ENCODE data around the gene VIPR2.
A peak's percentile ranks its signal among the peaks of the same experiment; 100 is the strongest.

The VIPR2 gene

DNA sequence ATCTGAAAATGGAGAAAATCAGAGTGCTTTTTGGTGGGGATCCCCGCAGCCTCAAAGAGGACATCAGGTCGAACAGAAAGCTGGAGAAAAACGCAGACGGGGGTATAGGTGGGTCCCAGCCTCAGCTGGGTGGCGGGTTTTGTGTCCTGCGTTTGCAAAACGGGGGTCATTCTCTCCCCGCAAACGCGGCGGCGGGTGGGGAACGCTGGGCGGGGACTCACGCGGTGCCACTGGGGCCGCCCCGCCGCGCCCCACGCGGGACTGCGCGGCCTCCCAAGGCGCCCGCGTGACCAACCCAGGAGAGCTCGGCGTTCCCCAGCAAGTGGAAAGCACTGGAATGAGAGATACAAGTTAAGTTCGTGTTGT, 806 bp upstream of the VIPR2 start:
- no peak for TF ChIP-seq EZH2 (IDR thresholded peaks at IDR 0.05; ENCODE audit: borderline replicate concordance, low read depth, low read length, severe bottlenecking)
- TF ChIP-seq, protein P1, sequence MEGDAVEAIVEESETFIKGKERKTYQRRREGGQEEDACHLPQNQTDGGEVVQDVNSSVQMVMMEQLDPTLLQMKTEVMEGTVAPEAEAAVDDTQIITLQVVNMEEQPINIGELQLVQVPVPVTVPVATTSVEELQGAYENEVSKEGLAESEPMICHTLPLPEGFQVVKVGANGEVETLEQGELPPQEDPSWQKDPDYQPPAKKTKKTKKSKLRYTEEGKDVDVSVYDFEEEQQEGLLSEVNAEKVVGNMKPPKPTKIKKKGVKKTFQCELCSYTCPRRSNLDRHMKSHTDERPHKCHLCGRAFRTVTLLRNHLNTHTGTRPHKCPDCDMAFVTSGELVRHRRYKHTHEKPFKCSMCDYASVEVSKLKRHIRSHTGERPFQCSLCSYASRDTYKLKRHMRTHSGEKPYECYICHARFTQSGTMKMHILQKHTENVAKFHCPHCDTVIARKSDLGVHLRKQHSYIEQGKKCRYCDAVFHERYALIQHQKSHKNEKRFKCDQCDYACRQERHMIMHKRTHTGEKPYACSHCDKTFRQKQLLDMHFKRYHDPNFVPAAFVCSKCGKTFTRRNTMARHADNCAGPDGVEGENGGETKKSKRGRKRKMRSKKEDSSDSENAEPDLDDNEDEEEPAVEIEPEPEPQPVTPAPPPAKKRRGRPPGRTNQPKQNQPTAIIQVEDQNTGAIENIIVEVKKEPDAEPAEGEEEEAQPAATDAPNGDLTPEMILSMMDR (IDR thresholded peaks at IDR 0.05; ENCODE audit: borderline replicate concordance, extremely low read depth, low read length, poor library complexity, severe bottlenecking), result no peak
- Histone ChIP-seq H2AFZ (ENCODE audit: low read depth, low read length) (peak overlapping the region; percentile 74; the same call in 1 of the 2 replicates), H3K79me2 (ENCODE audit: insufficient read depth, low read length) (peaks cover 40% of the 10 kb centered on the region), H3K4me1 (ENCODE audit: insufficient read depth, low read length) (peaks cover 35% of the 10 kb centered on the region), H3K9me3 (ENCODE audit: insufficient read depth, low read length, severe bottlenecking) (no peaks in the 10 kb centered on the region), H3K27ac (ENCODE audit: low read length) (no peak overlapping the region), H3K9ac (ENCODE audit: low read depth, low read length) (peak overlapping the region; percentile 43; the same call in 1 of the 2 replicates), H3K4me3 (ENCODE audit: low read depth in 1 of 2, low read length in 2 of 2) (peak overlapping the region in 1 of 2 experiments; percentile 42; a peak in 2 of 4 replicates), H3K36me3 (ENCODE audit: insufficient read depth, low read length) (peaks cover 24% of the 10 kb centered on the region), H3K4me2 (ENCODE audit: insufficient read depth, low read length) (peak overlapping the region; percentile 76; the same call in 1 of the 2 replicates), H4K20me1 (ENCODE audit: insufficient read depth, low read length) (peaks cover 4% of the 10 kb centered on the region; the same call in 1 of the 2 replicates), H3K27me3 (ENCODE audit: insufficient read depth, low read length, poor library complexity) (no peaks in the 10 kb centered on the region)
- ATAC-seq (ENCODE audit: insufficient read depth, low read depth), result no peak; the same call in 2 of the 3 replicates
- no peak for DNase-seq

DNA sequence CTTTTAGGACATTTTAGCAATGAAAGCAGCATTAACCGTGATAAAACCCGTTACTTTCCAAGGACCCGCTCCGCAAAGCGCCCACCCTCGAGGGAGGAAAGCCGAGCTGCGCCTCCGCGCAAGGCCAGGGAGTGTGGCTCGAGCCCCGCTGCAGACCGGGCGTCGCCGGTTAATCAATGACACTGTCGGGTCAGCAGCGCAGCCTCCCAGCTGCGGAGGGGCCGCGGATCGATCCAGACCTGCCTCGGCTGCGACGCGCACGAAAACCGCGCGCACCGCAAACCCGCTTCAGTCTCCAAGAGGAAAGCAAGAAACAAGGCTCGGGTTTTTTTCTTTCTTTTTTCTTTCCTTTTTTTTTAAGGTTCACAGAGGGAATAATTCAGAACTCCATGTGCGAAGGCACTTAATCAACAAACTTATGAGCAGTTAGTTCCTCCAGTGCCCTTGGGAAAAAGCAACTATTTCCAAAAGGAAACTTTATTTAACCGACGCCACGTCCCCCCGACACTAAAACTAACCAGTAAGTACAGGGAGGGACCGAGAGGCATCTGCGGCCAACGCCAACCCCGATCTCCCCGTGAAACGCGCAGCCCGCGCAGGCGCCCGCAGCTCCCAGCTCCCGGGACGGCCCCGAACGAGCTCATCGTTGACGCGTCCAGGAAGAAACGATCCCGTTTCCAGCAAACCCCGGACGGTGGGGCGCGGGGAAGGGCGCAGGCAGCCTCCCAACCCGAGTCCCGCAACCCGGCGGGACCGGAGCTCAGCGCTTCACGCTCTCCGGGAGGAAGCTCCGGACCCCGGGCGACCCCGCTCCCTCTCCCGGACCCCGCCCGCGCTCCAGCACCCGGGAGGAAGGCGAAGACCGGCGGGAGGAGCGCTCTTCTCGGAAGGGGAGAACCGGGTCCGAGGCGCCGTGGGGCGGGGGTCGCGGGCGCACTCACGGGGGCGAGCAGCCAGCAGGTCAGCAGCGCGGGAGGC, 598 bp downstream of the VIPR2 start:
- Histone ChIP-seq H2AFZ (ENCODE audit: low read depth, low read length) (peak overlapping the region; percentile 68), H3K27me3 (ENCODE audit: insufficient read depth, low read length, poor library complexity) (no peaks in the 10 kb centered on the region), H3K4me1 (ENCODE audit: insufficient read depth, low read length) (peaks cover 43% of the 10 kb centered on the region), H4K20me1 (ENCODE audit: insufficient read depth, low read length) (peaks cover 4% of the 10 kb centered on the region; the same call in 1 of the 2 replicates), H3K27ac (ENCODE audit: low read length) (peak overlapping the region; percentile 86), H3K4me3 (ENCODE audit: low read depth in 1 of 2, low read length in 2 of 2) (peak overlapping the region; percentile 40 to 74), H3K4me2 (ENCODE audit: insufficient read depth, low read length) (peak overlapping the region; percentile 76), H3K36me3 (ENCODE audit: insufficient read depth, low read length) (peaks cover 38% of the 10 kb centered on the region), H3K9ac (ENCODE audit: low read depth, low read length) (peak overlapping the region; percentile 95), H3K9me3 (ENCODE audit: insufficient read depth, low read length, severe bottlenecking) (no peaks in the 10 kb centered on the region), H3K79me2 (ENCODE audit: insufficient read depth, low read length) (peaks cover 51% of the 10 kb centered on the region)
- ATAC-seq (ENCODE audit: insufficient read depth, low read depth) (peak; percentile 44), DNase-seq (peak; percentile 53)
- no peak for TF ChIP-seq EZH2 (IDR thresholded peaks at IDR 0.05; ENCODE audit: borderline replicate concordance, low read depth, low read length, severe bottlenecking)
- TF ChIP-seq, protein P1 (IDR thresholded peaks at IDR 0.05; ENCODE audit: borderline replicate concordance, extremely low read depth, low read length, poor library complexity, severe bottlenecking), result no peak

DNA sequence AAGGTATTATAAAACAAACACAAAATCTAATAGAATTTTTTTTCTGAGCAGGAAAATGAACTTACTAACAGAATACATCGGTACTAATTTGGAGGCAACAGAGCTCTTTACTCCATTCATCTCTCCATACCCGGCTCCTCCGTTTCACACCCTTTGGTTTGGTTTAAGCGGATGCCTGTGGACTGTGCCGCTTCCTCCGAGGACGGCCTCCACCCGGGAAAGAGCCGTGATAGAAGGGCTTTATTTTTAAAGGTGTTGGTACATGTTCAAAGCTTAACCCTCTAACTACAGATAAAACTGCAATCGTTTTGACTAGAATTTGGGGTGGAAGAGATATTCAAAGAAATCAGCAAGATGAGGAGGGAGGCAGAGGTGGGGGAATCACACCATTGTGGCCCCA, 1.9 kb downstream of the VIPR2 start:
- TF ChIP-seq EZH2 (IDR thresholded peaks at IDR 0.05; ENCODE audit: borderline replicate concordance, low read depth, low read length, severe bottlenecking), result no peak
- TF ChIP-seq, protein P1 (IDR thresholded peaks at IDR 0.05; ENCODE audit: borderline replicate concordance, extremely low read depth, low read length, poor library complexity, severe bottlenecking), result no peak
- ATAC-seq (ENCODE audit: insufficient read depth, low read depth) (no peak), DNase-seq (no peak)
- Histone ChIP-seq H3K27ac (ENCODE audit: low read length) (peak overlapping the region; percentile 86), H3K4me2 (ENCODE audit: insufficient read depth, low read length) (peak overlapping the region; percentile 76), H3K9ac (ENCODE audit: low read depth, low read length) (peak overlapping the region; percentile 95), H3K4me3 (ENCODE audit: low read depth in 1 of 2, low read length in 2 of 2) (peak overlapping the region; percentile 40 to 74; a peak in 3 of 4 replicates), H3K4me1 (ENCODE audit: insufficient read depth, low read length) (peaks cover 43% of the 10 kb centered on the region), H3K79me2 (ENCODE audit: insufficient read depth, low read length) (peaks cover 59% of the 10 kb centered on the region), H3K9me3 (ENCODE audit: insufficient read depth, low read length, severe bottlenecking) (no peaks in the 10 kb centered on the region), H3K36me3 (ENCODE audit: insufficient read depth, low read length) (peaks cover 51% of the 10 kb centered on the region), H3K27me3 (ENCODE audit: insufficient read depth, low read length, poor library complexity) (no peaks in the 10 kb centered on the region), H4K20me1 (ENCODE audit: insufficient read depth, low read length) (peaks cover 4% of the 10 kb centered on the region; the same call in 1 of the 2 replicates), H2AFZ (ENCODE audit: low read depth, low read length) (no peak overlapping the region)
